ENCODE measurements around the gene SPEF1.

SPEF1 gene

DNA sequence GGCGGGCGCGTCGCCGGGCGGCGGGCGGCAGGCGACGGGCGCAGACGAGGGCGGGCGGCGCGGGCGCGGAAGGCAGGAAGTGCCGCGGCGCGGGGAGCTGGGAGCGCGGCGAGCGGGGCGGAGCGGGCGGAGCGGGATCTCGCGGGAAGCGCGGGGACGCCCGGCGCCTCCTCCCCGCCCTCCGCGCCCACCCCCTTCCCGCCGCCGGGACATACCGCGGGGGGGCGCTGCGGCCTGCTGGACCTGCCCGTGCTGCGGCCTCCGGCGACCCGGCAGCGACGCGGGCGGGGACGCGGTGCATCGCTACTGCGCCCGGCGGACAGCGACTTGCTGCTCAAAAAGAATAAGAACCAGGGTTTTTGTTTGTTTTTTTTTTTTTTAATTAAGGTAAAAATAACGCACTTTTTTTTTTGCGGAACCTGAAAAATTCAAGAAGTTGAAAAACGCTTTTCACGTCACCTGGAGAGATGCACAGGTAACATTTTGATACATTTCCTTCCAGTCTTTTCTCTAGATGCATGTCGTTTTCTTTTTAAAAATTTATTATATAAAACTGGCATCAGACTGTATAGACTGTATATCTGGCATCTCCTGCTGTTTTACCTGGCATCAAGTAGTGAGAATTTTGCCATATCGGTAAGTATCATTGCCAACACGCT lies 5.5 kb upstream of the SPEF1 start, which contains the start of gene CENPB:
CENPB (minus strand) TSS at position 76 of the 659 bp plus-strand sequence. CDS start 257 bp downstream, outside the sequence.
- peak; percentile 95 for DNase-seq

DNA sequence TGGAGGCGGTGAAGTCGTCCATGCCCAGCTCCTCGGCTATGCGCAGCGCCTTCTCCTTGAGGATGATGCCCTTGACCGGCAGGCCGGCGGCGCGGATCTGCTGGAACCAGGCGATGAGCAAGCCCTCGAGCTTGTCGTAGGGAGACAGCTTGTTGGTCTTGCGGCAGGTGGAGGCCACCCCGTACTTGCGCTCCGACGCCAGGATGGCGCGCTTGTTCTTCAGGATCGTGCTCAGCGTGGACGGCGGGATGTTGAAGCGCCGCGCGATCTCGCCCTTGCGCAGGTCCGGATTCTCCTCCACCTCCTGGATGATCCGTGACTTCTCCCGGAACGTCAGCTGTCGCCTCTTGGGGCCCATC lies 4.9 kb upstream of the SPEF1 start:
- DNase-seq = peak; percentile 62

DNA sequence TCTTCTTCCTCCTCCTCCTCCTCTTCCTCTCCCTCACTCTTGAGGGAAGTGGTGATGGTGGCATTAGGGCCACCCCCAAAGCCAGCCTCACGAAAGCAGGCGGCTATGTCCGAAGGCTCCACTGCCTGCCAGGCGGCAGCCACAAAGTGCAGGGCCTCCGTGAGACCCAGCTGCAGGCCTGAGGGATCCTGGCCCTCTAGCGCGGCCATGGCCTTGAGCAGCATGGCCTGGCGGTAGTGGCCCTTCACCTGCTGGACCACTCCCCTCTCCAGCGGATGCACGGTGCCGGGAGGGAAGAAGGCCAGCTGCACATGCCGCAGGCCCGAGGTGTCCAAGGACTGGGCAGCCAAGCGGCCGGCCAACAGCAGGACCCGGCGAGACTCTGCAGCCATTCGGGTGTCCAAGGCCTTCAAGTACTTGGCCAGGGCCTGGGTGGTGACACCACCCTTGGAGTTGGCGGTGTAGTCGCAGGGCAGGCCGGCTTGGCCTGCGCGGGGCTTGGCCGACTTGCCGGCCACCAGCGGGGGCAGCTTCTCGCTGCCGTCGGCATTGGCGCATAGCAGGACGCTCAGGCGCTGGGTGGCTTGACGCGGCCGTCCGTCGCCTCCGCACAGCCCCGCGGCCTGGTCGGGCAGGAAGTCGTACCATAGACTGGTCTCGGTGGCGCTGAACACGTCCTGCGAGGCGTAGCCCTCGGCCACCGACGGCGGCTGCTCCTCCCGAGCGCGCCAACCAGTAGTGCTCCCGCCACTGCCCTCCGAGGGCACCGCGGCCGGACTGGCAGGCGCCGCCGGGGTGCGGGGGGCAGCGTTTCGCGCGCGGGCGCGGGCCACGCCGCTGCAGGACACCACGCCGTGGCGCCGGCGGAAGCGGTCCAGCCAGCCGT lies 4.2 kb upstream of the SPEF1 start:
- DNase-seq = no peak

DNA sequence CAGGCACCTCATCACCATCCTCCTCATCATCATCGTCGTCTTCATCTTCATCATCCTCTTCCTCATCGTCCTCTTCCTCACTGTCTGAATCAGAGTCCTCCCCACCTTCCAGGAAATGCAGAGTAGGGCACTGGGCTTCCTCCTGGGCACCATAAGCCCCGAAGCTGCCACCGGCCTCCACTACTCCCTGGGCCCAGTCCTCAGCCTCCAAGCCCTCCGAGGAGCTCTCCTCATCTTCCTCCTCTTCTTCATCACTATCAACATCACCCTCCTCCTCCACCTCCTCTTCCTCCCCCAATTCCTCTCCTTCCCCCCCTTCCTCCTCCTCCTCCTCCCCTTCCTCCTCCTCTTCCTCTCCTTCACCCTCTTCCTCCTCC lies 3.6 kb upstream of the SPEF1 start:
- no peak for DNase-seq

DNA sequence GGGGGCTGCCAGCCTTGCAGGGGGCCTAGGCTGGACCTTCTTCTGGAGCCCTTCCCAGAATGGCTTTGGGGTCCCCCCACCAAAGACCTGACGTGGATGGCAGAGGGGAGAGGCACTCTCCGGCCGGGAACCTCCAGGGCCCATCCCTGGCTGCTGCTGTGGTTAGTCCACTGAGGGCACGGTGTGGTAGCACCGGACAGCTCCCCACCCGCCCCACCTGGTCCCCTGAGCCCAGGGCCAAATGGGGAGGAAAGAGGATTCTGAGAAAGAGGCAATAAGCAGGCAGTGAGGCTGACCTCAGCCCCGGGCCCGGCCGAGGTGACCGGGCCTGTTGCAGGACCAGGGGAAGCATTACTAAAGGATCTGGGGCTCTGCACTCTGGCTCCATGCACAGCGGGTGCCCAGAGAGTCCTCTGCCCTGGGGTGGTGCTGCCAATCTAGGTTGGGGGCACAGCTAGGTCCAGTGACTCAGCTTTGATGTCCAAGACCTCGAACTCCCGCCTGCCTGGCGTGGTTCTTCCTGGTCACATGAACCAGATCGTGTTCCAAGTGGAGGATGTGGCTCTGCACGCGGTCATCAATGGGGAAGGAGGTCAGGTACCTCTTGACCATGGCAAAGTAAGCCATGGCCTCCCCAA lies 3.1 kb upstream of the SPEF1 start:
- DNase-seq = no peak

DNA sequence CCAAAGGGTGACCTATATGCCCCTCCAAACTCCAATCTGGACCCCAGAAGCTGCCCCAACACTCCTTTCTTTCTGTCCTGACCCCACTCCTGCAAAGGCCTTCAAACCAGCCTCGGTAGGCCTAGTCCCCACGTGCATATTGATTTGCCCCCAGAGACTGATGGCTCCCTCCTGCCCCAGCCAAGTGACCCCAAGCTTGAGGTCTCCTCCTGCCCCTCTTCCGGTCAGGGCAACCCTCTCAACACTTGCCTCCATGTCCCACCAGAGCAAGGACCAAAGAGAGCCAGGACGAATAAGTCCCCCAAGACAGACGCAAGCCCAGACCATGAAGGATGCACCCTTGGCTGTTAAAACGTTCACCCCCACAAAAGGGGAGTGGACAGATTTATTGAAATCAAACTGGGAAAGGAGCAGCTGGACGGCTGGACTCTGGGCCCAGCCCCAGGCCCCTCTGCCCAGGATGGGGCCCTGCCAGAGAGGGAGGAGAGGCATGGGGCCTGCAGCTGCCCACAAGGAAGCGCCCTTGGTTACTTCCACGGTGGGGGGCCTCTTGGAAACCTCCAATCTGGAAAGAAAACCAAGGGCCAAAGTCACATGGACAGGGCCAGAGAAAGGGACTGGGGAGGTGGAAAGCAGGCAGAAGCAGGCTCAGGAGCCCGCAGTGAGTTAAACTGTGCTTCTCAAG lies 2.4 kb upstream of the SPEF1 start:
- DNase-seq = no peak

DNA sequence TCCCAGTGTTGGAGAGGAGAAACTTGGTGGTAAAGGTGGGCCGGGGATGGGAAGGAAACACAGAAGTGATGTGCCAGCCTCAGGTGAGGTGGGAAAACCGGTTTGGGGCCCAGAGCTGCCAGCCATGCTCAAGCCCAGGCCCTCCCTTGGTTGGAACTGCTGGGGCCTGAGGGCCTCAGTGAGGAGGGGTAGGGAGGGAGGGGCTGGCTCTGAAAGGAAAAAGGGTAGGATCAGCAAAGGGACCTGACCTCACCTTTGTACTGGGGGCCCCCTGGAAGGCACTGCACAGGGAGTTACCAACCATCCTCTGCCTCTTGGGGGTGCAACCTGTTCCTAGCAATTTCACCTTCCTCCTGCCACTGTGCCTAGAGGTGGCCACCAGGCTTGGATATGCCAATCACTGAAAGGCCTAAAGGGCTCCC lies 1.8 kb upstream of the SPEF1 start:
- DNase-seq = no peak

DNA sequence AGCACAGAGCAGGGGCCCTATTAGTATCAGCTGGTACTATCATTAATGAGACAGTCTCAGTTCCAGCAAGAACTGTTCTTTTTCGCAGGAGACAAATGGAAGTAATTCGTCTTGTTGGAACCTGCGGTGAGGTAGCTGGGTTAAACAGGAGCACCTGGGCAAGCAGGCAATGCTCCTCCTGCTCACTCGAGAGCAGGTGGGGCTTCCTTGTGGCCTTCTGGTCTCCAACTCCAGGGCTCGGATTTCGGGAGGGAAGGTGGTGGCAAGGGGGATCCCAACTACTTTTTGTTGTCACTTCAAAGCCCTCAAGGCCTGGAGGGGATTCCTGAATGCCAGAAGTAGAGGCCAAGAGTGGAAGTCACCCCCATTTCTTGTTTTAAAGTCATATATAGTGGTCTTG lies 1.3 kb upstream of the SPEF1 start:
- no peak for DNase-seq

DNA sequence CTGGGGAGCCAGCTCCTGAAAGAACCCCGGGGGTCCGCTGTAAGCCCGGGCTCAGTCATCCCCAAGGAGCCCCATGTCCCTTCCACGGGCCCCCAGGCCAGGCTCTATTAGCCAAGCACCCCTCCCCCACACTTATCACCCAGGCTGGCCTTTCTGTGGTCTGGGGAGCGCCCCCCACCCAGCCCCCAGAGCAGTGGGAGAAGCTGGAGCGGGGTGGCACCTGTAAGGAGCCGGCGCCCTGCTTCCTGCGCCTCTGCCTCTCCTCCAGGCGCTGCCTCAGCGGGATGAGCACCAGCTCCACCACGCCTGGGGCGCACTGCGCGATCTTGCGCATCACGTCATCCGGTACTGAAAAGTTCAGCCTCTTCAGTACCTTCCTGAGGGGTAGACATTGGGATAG lies 2.3 kb downstream of the SPEF1 start:
- DNase-seq = no peak

DNA sequence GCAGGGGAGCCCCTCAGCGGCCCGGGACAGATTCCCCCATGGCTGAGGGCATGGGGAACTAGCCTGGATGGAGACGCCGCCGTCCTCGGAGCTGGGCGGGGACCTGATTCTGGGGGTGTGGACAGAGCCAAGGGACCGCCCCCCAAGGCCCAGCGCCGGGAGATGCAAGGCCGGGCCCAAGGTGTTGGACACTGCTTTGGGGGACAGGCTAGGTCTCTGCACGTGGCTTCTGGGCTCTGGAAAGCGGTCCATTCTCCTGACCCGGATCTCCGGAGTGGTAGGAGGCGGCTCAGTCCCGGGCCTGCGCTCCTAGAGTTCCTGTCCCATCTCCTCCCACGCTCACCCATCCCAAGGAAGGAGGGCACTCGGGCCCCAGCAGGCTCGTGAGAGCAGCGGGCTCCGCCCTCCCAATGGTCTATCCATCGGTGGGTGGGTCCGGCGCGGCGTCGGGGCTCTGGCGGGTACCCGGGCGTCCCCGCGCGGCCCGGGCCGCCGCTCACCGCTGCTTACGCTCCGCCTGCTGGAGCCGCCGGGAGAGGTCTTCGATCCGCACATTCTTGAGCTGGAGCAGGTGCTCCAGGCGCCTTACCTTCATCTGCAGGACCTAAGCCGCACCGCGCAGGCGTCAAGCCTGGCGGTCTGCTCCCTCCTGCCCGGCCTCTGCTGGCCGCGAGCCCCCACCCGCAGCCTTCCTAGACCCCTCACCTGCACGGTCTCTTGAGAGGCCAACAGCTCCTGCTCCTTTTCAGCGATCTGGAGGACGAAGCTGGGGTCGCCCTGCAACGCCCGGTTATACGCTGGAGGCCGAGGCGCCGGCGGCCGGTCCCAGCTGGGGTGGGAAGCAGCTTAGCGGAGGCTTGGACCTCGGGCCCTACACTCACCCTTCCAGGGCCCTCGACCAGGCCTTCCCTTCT lies 3.3 kb downstream of the SPEF1 start:
- peak; percentile 64 for DNase-seq

DNA sequence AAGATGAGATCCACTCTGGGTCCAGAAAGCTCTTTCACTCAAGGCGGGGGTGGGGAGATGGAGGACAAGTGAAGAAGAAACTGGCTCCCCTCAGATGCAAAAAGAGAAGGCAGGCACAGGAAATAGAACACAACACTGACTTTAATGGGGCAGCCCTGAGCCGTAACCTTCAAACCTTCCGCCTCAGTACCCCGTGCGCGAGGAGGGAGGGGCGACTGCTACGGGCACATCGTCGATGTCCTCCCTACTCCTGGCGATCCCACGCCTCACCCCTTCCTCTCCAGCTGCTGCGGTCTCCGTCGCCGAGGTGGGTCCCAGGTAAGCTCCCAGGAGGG lies 3.9 kb downstream of the SPEF1 start:
- peak; percentile 46 for DNase-seq

DNA sequence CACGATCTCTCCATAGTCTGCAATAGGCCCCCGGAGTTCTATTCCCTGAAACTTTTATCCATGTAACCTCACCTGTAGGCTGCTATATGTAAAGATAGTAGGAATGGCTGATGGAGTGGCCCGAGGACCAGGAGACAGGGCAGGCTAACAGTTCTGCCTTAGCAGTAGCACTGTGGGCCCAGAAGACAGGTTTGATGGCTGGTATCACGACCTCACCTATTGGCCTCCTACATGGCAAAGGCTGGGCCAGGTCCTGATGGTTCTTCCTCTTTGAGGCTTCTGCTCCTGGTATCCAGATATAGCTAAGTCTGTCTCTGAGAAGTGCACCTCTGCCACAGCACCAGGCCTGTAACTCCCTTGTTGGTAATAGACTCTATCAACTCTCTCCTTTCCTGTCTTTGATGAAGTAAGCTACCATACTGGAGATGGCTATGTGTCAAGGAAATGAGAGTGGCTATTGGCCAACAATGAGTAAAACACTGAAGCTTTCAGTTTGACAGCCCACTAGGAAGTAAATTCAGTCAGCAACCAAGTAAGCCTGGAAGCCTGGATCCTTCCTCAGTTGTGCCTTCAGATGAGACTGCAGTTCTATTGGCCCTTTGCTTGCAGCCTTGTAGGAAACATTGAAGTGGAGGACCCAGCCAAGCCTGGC lies 5.7 kb downstream of the SPEF1 start:
- no peak for DNase-seq

DNA sequence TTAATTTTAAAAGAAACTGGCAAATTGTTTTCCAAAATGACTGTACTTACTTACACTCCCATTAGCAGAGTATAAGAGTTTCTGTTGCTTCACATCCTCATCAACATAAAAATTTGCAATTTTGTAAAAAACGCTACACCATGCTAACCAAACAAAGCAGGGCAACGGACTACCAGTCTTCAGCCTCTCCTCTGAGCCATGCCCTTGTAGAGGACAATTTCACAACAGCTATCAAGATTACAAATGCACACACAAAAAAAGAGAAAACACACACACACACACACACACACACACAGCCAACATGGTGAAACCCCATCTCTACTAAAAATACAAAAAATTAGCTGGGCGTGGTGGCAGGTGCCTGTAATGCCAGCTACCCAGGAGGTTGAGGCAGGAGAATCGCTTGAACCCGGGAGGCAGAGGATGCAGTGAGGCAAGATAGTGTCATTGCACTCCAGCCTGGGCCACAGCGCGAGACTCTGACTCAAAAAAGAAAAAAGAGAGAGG lies 9.6 kb downstream of the SPEF1 start:
- no peak for DNase-seq

DNA sequence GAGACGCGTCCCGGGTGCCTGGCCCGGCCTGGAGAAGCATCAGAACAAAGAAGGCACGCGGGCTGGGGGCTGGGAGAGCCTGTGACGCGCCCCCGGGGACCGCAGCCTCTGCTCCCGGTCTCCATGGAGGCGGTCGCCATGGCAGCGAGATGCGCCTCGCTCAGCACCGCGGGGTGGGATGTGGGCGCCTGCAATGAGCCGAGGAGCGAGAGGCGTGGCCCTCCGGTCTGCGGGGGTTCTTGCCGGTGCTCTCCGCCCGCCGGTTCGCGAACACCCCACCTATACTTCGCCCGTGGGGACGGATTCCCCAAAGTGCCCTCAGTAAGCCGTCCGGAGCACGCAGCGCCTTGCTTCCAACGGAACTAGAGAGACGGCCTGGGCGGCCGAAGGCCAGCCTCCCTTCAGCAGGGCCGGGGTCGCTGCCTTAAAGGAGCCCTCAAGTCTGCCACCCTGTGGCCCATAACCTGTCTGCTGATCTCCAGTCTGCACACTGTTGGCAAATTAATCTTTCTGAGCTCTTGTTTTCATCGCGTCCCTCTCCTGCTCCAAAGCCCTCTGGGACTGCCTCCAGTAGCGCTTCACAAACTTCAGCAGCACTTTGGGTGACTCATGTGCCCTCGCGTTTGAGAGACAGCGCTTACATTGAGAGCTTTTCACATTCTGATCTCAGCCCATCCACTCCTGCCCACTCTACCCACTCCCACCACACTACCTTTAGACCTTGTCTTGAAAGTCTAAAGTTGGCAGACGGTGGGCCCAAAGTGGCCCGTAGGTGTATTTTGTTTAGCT lies 12.7 kb downstream of the SPEF1 start:
- peak; percentile 86 for DNase-seq

DNA sequence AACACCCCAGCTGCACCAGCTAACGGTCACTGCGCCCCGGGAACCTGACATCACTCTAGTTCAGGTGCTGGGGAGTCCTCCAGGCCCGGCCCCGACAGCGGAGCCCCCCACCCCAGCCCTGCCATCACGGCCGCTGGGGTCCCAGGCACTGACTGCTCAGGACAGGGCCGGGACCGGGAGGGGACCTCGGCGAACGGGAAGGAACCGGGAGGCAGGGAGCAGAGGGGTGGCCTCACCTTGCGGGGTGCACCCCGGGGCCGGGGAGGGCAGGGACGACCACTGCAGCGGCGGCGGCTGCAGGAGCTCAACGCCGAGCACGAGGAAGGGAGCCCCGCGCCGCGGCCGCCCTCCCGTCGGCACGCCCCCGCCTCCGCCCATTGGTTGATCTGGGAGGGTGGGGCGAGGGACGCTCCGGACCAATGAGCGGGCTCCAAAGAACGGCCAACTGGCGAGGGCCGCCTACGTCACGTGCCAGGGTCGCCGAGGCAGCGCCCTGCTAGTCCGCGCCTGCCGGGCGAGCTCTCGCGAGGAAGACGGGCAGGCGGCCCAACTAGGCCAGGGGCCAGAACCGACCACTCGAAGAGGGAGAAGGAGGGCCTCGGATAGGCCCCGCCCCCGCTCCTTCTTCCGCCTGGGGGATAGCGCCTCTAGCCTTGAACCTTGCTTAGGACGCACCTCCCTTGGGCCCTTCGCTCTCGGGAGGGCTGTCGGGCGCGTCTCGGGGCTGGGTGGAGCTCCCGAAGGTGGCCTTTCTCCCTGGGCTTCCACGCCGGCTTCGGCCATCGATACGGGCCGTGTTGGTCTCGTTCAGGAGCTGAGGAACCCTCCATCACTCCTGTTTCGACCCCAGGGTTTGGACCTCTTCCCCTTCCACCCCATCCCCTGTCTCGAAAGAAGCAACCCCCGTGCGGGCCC lies 13.6 kb downstream of the SPEF1 start, which contains the start of gene ADISSP:
ADISSP (minus strand) TSS at position 327 of the 915 bp plus-strand sequence. CDS start 7,653 bp downstream, outside the sequence.
- DNase-seq = peak; percentile 97

DNA sequence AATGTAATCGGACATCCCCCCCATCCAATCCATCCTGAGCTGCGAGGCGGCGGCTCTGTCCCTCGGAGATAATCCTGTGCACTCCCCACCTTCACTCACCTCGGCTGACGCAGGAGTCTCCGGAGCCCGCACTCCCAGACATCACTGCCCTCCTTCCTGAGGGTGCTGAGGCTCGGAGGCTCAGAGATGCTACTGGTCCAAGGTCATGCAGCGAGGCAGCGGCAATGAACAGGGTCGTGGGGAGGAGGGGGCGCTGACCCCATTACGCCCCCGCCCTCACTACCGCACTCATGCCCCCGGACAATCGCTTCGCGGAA lies 14.2 kb downstream of the SPEF1 start:
- DNase-seq = peak; percentile 43

DNA sequence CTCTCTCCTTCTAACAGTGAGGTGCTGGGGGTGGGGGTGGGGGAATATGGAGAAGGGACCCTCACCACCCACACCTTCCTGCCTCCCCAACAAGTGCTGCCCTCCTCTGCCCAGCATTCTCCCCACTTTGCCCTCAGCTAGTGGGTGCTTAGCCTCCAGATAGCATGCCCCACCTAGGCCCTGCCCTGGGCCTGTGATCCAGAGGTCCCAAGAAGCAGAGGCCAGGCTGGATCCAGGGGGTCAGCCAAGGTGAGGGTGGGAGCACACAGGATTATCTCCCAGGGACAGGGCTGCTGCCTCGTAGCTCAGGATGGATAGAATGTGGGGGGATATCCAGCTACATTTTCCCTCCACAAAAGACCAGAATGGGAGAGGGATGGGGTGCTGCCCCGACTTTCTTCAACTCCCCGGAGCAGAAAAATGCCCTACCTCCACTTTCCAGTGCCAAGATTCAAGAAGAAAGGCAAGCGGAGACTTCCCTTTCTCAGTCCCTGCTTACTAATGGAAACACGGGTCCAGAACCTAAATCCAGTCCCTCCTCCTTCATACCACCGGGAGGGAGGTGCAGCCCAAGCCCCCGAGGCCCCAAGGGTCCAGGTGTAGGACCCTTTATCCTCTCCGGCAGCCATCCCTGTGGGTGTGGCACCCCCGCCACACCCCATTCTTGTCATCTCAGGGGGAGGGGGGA lies 14.7 kb downstream of the SPEF1 start:
- DNase-seq = no peak

DNA sequence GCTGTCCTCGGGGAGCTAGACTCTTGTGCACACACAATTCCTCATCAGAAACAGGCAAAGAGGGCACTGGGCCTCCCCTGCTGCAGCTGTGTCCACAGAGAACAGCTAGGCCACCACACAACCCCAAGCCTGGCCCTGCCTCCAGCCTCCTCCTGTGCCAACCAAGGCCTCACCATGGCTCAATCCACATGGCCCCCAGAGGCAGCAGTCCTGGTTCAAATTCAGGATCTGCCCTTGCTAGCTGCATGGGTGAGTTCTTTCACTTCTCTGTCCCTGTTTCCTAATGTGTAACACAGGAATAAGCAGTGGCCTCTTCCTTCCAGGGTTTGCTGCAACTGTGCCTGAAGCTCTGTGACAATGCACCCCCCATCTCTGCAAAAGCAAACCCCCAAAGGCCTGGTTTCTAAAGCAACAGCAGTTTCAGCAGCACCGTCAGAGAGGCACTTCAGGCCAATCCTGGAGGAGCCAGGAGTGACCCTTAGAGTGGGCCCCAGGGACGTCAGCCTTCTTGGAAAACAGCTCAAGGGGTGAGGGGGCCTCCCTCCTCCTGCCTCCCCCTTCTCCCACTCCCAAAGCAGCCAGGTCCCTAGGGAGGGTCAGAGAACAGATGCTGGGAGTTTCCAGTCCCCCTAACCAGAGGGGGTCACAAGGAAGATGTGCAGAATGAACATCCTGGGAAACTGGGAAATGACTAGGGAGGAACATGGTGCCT lies 15.9 kb downstream of the SPEF1 start:
- no peak for DNase-seq
